RWPE2 (cell line): ENCODE results near the gene PYGB.

Source experiments
- ATAC-seq: fragments of 200-7000 bp; cut with Tn5 transposase; 3 replicates; pipeline ENCODE4 v1.9.1; 2021; ENCODE audit warnings: low read depth
- DNase-seq: peaks from one replicate; pipeline ENCODE4 v3.0.0-alpha.2; 2020; ENCODE audit warnings: low spot score
- H3K27ac ChIP-seq: fragments of 450-650 bp; 2 replicates; pipeline ENCODE4 v1.5.1; 2017; ENCODE audit warnings: mild to moderate bottlenecking; ENCODE audit not compliant: poor library complexity, severe bottlenecking
- H3K27me3 ChIP-seq: fragments of 250-450 bp; sonication (Bioruptor Pico); 2 replicates; pipeline ENCODE4 v1.5.1; 2021; ENCODE audit warnings: mild to moderate bottlenecking, moderate library complexity; ENCODE audit not compliant: insufficient read depth, poor library complexity, severe bottlenecking
- H3K36me3 ChIP-seq: fragments of 250-450 bp; sonication (Bioruptor Pico); 2 replicates; pipeline ENCODE4 v1.5.1; 2020; ENCODE audit warnings: low read depth, mild to moderate bottlenecking, moderate library complexity
- H3K4me1 ChIP-seq: fragments of 250-450 bp; sonication (Bioruptor Pico); 2 replicates; pipeline ENCODE4 v1.5.1; 2021; ENCODE audit warnings: mild to moderate bottlenecking, moderate library complexity; ENCODE audit not compliant: insufficient read depth, poor library complexity, severe bottlenecking
- H3K4me3 ChIP-seq: fragments of 250-450 bp; sonication (Bioruptor Pico); 2 replicates; pipeline ENCODE4 v1.5.1; 2021; ENCODE audit warnings: mild to moderate bottlenecking, moderate library complexity; ENCODE audit not compliant: severe bottlenecking
- H3K9me3 ChIP-seq: fragments of 250-450 bp; sonication (Bioruptor Pico); 2 replicates; pipeline ENCODE4 v1.5.1; 2021; ENCODE audit warnings: mild to moderate bottlenecking, moderate library complexity; ENCODE audit not compliant: severe bottlenecking
- CTCF ChIP-seq: fragments of 450-650 bp; IDR thresholded peaks from one replicate; pipeline ENCODE4 v1.5.1; 2017; ENCODE audit warnings: mild to moderate bottlenecking, moderate library complexity; ENCODE audit not compliant: poor library complexity, severe bottlenecking

PYGB gene

GRCh38 chr20:25269057-25269832, 21.4 kb downstream of the PYGB start:
- Histone ChIP-seq H3K36me3 (peaks cover 77% of the 10 kb centered on the region), H3K4me1 (no peaks in the 10 kb centered on the region), H3K9me3 (no peaks in the 10 kb centered on the region), H3K27ac (no peak overlapping the region), H3K4me3 (no peak overlapping the region), H3K27me3 (no peaks in the 10 kb centered on the region)
- peak; percentile 28 for DNase-seq
- TF ChIP-seq CTCF, result no peak
- no peak for ATAC-seq

GRCh38 chr20:25269833-25270170, 21.9 kb downstream of the PYGB start:
- Histone ChIP-seq H3K4me1 (no peaks in the 10 kb centered on the region), H3K36me3 (peaks cover 82% of the 10 kb centered on the region), H3K27me3 (no peaks in the 10 kb centered on the region), H3K4me3 (no peak overlapping the region), H3K9me3 (no peaks in the 10 kb centered on the region), H3K27ac (no peak overlapping the region)
- DNase-seq (peak; percentile 42), ATAC-seq (no peak)
- no peak for TF ChIP-seq CTCF

- peaks cover 86% of the 10 kb centered on the region for H3K36me3 ChIP-seq
- no peak for ATAC-seq
Observed at GRCh38 chr20:25270829-25271251, 23.0 kb downstream of the PYGB start.

GRCh38 chr20:25271486-25272222, 23.8 kb downstream of the PYGB start:
- Histone ChIP-seq H3K4me1 (no peaks in the 10 kb centered on the region), H3K9me3 (no peaks in the 10 kb centered on the region), H3K36me3 (peaks cover 82% of the 10 kb centered on the region), H3K4me3 (no peak overlapping the region), H3K27me3 (no peaks in the 10 kb centered on the region), H3K27ac (no peak overlapping the region)
- DNase-seq, result peak; percentile 49
- no peak for TF ChIP-seq CTCF
- no peak for ATAC-seq

More at GRCh38 chr20:25270829-25271251, 23.0 kb downstream of the PYGB start:
- peak; percentile 47 for DNase-seq
- Histone ChIP-seq H3K4me3 (no peak overlapping the region), H3K4me1 (no peaks in the 10 kb centered on the region), H3K27ac (no peak overlapping the region), H3K27me3 (no peaks in the 10 kb centered on the region), H3K9me3 (no peaks in the 10 kb centered on the region)
- no peak for TF ChIP-seq CTCF
